K562 (cell line): ENCODE data around the gene RPL28. TPM values are rescaled to one million over a fixed set of nuclear protein-coding genes. Genes with fewer than 3 reads are reported as not detected.

ENCODE experiments used
- CBFA2T2 ChIP-seq: fragments of 450-650 bp; conservative IDR thresholded peaks from 2 replicates; pipeline ENCODE4 v1.6.1; 2017; ENCODE audit warnings: mild to moderate bottlenecking
- DDX20 ChIP-seq: fragments of 450-650 bp; IDR thresholded peaks from 2 replicates; pipeline ENCODE4 v1.6.1; 2016; ENCODE audit warnings: missing genetic modification characterization, low read depth, mild to moderate bottlenecking, missing compliant biosample characterization, moderate library complexity
- DIDO1 ChIP-seq: fragments of 450-650 bp; IDR thresholded peaks from 2 replicates; pipeline ENCODE4 v1.6.1; 2016; ENCODE audit warnings: low read depth, missing biosample characterization, missing genetic modification characterization
- ESRRA ChIP-seq: fragments of 450-650 bp; IDR thresholded peaks from 2 replicates; pipeline ENCODE4 v1.6.1; 2014; ENCODE audit warnings: low read depth, mild to moderate bottlenecking, moderate library complexity, borderline replicate concordance
- HBP1 ChIP-seq: fragments of 450-650 bp; formaldehyde crosslinking; IDR thresholded peaks from 2 replicates; pipeline ENCODE4 v1.4.0; 2022; ENCODE audit warnings: missing genetic modification characterization
- HMG20B ChIP-seq: fragments of 250-450 bp; sonication (Bioruptor Pico); IDR thresholded peaks from 2 replicates; pipeline ENCODE4 v1.5.0; 2021; ENCODE audit warnings: mild to moderate bottlenecking
- MCM2 ChIP-seq: fragments of 450-650 bp; IDR thresholded peaks from 2 replicates; pipeline ENCODE4 v1.6.1; 2017; ENCODE audit warnings: low read depth, mild to moderate bottlenecking
- NBN ChIP-seq: fragments of 450-650 bp; IDR thresholded peaks from 2 replicates; pipeline ENCODE4 v1.6.1; 2016; ENCODE audit warnings: low read depth, mild to moderate bottlenecking
- NFIX ChIP-seq: fragments of 250-450 bp; sonication (Bioruptor Pico); IDR thresholded peaks from 2 replicates; pipeline ENCODE4 v1.4.0; 2020; ENCODE audit warnings: low read depth, mild to moderate bottlenecking, moderate library complexity
- NR0B1 ChIP-seq: fragments of 450-650 bp; IDR thresholded peaks from one replicate; pipeline ENCODE4 v1.6.1; 2018; ENCODE audit warnings: mild to moderate bottlenecking, moderate library complexity; ENCODE audit not compliant: partially characterized antibody
- PTBP1 ChIP-seq: fragments of 200-400 bp; formaldehyde crosslinking; IDR thresholded peaks from 2 replicates; pipeline ENCODE4 v1.6.1; 2017; ENCODE audit warnings: low read depth, low read length
- SRSF7 ChIP-seq: fragments of 200-400 bp; formaldehyde crosslinking; optimal IDR thresholded peaks from 2 replicates; pipeline ENCODE3; 2017; ENCODE audit warnings: mild to moderate bottlenecking, low read depth, low read length
- ZNF121 ChIP-seq: sonication (generic); formaldehyde crosslinking; conservative IDR thresholded peaks from 2 replicates; pipeline ENCODE4 v1.8.0; 2022; ENCODE audit warnings: missing genetic modification reagents
- ZNF740 ChIP-seq, 3 experiments: fragments of 200-800 bp in 1 of 3; sonication (Bioruptor generic) in 1 of 3; sonication (generic) in 1 of 3; formaldehyde crosslinking in 1 of 3; IDR thresholded peaks; 2 replicates each; pipeline versions ENCODE4 v1.6.1 to v1.8.0; 2016 to 2022; ENCODE audit warnings: mild to moderate bottlenecking in 2 of 3, missing compliant biosample characterization in 2 of 3, missing genetic modification characterization in 2 of 3, missing genetic modification reagents in 1 of 3
- polyA plus RNA-seq, 8 experiments: library from polyadenylated mRNA; depleted of rRNA in 4 of 8; stranded (reverse) in 5 of 8; unstranded in 3 of 8; fragments of >200 nt; fragmentation: Nextera tagmentation in 2 of 8; fragmentation: Illumina TruSeq in 1 of 8; extraction: Ambion mirVana in 2 of 8; extraction: Trizol in 1 of 8; gene quantifications; 2 replicates each; pipeline versions ENCODE4 v1.2.1 to v1.2.3, GENCODE V29; 2011 to 2014; ENCODE audit warnings: inconsistent platforms in 1 of 8, missing spikeins in 1 of 8
- total RNA-seq, 7 experiments: library from RNA; depleted of rRNA in 6 of 7; stranded (reverse); fragments of >200 nt in 6 of 7; fragmentation: Illumina TruSeq in 2 of 7; extraction: Trizol in 2 of 7; gene quantifications; 2 replicates each; pipeline versions ENCODE4 v1.2.1 to v1.2.3, GENCODE V29; 2011 to 2021; ENCODE audit warnings: low replicate concordance in 1 of 7
- TF ChIP-seq, protein P1 (sequence below): fragments of 250-450 bp; sonication (Bioruptor Pico); IDR thresholded peaks from 2 replicates; pipeline ENCODE4 v1.8.0; 2022; ENCODE audit warnings: inconsistent platforms
- TF ChIP-seq, protein P2 (sequence below): fragments of 450-650 bp; IDR thresholded peaks from 2 replicates; pipeline ENCODE4 v1.6.1; 2016

Gene RPL28
- total and polyA plus RNA-seq, 9 of the 15 experiments (the other 6 are each of a cell fraction or from before 2014, with no cell fraction given) = 124 to 3,106 (median 622) TPM

- TF ChIP-seq ZNF121 (CRISPR knock-in tag) (no peak), NFIX (CRISPR knock-in tag) (no peak), MCM2 (no peak), CBFA2T2 (no peak), PTBP1 (peak; percentile 64; the same call in 1 of the 2 replicates), HBP1 (CRISPR knock-in tag) (peak; percentile 57; the same call in 1 of the 2 replicates), DIDO1 (tag) (no peak), DDX20 (tag) (no peak), ESRRA (peak; percentile 40; the same call in 1 of the 2 replicates), HMG20B (CRISPR knock-in tag) (no peak), SRSF7 (no peak), NR0B1 (no peak), NBN (no peak), ZNF740 (CRISPR knock-in tag; IDR thresholded peaks at IDR 0.05) (no peak), ZNF740 (tag; IDR thresholded peaks at IDR 0.05) (no peak)
- TF ChIP-seq, protein P1, sequence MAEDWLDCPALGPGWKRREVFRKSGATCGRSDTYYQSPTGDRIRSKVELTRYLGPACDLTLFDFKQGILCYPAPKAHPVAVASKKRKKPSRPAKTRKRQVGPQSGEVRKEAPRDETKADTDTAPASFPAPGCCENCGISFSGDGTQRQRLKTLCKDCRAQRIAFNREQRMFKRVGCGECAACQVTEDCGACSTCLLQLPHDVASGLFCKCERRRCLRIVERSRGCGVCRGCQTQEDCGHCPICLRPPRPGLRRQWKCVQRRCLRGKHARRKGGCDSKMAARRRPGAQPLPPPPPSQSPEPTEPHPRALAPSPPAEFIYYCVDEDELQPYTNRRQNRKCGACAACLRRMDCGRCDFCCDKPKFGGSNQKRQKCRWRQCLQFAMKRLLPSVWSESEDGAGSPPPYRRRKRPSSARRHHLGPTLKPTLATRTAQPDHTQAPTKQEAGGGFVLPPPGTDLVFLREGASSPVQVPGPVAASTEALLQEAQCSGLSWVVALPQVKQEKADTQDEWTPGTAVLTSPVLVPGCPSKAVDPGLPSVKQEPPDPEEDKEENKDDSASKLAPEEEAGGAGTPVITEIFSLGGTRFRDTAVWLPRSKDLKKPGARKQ (CRISPR knock-in tag) = no peak
- TF ChIP-seq, protein P2, sequence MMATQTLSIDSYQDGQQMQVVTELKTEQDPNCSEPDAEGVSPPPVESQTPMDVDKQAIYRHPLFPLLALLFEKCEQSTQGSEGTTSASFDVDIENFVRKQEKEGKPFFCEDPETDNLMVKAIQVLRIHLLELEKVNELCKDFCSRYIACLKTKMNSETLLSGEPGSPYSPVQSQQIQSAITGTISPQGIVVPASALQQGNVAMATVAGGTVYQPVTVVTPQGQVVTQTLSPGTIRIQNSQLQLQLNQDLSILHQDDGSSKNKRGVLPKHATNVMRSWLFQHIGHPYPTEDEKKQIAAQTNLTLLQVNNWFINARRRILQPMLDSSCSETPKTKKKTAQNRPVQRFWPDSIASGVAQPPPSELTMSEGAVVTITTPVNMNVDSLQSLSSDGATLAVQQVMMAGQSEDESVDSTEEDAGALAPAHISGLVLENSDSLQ = peak; percentile 79
Measured at GRCh38 chr19:55385724-55386492, at the start of gene RPL28 (continued).
